Activated CD4-positive, alpha-beta T cell treated with anti-CD3 and anti-CD28 coated beads, Interleukin-10, Interleukin-2, amounts not matched to agents 100 ng/mL and 50 ng/mL, durations not matched to agents 16 hours and 8 hours (primary cell): ENCODE data around the gene AFAP1L1.

Experiments used
- DNase-seq: peaks from one replicate; pipeline ENCODE4 v3.0.0-alpha.2; 2020

AFAP1L1 gene

DNA sequence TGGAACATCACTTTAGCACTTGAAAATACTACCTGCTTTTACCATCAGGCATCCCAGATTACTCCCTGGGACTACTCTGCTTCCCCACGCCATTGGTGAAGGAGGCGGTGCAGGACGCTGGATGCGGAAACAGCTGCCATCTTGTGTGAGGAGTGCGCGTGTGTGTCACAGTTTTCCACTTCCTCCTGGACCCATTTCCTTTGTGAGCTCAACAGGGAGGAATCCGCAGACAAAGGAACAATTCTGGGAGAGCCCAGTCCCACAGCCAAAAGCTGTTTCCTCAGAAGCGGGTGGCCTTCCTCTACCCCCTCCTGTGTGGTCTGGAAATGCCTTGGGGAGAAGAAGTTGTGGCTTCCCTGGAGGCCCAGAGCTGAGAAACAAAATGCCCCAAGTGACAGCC, 16.8 kb downstream of the AFAP1L1 start:
- no peak for DNase-seq

- DNase-seq: no peak
Observed at GRCh38 chr5:149289301-149289700, 17.6 kb downstream of the AFAP1L1 start.

- no peak for DNase-seq
Observed at GRCh38 chr5:149294872-149295829, 23.5 kb downstream of the AFAP1L1 start.

GRCh38 chr5:149297340-149298025, 25.8 kb downstream of the AFAP1L1 start:
- no peak for DNase-seq

GRCh38 chr5:149298163-149298562, 26.5 kb downstream of the AFAP1L1 start:
- DNase-seq: no peak

GRCh38 chr5:149298842-149299404, 27.3 kb downstream of the AFAP1L1 start:
- no peak for DNase-seq

DNA sequence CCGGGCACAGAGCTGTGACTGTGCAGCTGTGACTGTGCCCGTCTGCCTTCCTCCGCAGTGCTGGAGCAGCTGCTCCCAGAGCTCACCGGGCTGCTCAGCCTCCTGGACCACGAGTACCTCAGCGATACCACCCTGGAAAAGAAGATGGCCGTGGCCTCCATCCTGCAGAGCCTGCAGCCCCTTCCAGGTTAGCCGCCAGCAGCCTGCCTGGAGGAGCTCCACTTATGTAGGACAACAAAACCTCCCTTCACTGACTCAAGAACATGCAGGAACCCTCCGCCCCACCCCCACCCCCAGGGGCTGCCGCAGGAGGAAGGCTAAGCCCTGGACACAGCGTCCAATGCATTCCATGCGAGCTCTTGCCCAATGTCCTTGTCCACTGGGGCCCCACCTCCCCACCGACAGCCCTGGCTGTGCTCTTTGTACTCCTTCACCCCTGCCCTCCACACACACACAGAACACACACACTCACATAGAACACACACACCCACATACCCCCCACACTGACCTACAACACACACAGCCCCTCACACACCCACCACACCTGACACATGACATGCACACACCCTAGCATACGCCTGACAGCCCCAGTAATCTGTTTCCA, 27.9 kb downstream of the AFAP1L1 start:
- DNase-seq: no peak

- DNase-seq: no peak
Observed at GRCh38 chr5:149300441-149300840, 28.8 kb downstream of the AFAP1L1 start.

GRCh38 chr5:149301049-149301743, 29.5 kb downstream of the AFAP1L1 start:
- no peak for DNase-seq

GRCh38 chr5:149301744-149302380, 30.2 kb downstream of the AFAP1L1 start:
- no peak for DNase-seq

- DNase-seq: no peak
Observed at GRCh38 chr5:149302641-149303040, 31.0 kb downstream of the AFAP1L1 start.

DNA sequence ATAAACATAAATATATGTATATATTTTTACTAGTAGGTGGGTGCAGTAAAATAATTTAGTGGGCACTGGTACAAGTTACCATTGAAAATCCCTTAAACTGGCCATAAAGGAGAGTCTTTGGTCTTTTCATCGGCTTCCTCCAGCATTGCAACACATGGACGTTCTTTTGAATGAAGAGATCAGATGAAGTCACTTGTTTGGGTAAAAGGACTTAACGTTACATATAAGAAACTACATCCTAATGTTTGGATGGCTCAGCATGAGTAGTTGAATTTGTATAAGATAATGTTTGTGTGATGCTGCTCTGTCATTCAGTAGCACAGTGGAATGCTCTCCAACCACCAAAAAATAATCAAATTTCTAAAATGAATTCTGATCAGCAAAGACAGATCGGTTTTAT, 31.6 kb downstream of the AFAP1L1 start:
- no peak for DNase-seq

DNA sequence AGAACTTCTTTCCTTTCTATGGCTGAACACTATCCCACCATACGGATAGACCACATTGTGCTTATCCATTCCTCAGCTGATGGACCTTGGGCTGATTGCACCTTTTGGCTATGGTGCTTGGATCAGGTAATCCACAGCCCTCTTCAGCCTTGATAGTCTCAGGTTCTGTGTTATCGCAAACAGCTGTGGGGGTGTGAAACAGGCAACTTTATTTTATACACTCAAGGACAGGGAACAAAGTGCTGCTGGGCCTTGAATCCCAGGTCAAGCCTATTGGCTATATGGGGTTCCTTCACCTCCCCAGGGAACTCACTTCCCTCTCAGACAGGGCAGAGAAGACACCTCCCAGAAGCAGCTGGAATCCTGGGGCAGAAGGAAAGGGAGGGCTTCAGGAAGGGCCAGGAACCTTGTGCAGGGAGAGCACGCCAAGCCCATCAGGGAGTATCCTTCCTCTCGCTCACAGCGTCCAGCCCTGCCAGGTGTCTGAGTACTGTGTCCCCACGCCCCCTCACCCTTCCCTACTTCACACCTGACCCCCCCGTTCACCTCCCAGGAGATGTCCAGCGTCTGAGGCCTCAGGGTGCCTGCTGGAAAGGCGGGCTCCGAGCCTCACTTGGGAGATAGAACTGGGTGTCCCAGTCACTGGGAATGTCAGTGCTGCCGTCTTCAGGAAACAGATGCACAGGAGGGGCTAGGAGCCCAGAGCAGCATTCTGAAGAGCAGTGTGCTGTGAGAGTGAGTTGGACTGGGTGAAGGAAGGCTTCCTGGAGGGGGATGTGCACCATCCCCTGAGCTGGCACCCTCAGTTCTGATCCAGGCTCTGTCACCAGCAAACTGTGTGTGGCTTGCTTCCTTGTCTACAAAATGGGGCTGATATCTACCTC, 32.8 kb downstream of the AFAP1L1 start:
- no peak for DNase-seq

GRCh38 chr5:149309354-149309753, 37.7 kb downstream of the AFAP1L1 start:
- DNase-seq: no peak

GRCh38 chr5:149310488-149310887, 38.8 kb downstream of the AFAP1L1 start:
- no peak for DNase-seq

DNA sequence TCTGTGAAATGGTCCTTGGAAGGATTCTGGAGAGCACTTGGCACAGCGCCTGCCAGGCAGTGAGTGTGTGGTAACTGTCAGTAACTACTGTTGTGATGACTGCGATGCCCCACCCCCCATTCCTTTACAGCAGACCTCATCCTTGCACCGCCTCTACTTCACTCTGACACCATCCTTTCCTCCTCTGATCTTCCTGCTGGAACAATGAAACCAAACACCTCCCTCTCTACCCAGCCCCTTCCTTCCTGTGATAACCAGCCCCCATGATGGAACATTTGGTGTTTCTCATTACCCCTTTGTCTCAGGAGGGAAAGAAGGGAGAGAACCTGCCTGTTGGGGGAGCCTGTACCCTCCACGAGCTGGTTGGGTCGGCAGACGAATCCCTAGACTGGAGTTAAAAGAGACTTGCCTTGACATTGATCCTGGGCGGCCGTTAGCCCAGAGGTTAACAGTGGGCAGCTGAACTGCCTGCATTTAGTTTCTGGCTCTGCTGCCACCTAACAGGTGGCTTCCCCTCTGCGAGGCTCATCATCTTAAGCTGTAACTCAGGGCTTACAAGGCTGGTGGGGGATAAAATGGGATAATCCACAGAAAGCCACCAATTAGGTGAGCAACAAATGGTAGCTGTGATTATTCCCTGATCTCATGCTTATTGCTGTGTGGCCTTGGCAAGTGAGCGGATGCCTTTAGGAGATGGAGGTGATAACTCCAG, 39.4 kb downstream of the AFAP1L1 start:
- no peak for DNase-seq

GRCh38 chr5:149313151-149313841, 41.6 kb downstream of the AFAP1L1 start:
- no peak for DNase-seq

DNA sequence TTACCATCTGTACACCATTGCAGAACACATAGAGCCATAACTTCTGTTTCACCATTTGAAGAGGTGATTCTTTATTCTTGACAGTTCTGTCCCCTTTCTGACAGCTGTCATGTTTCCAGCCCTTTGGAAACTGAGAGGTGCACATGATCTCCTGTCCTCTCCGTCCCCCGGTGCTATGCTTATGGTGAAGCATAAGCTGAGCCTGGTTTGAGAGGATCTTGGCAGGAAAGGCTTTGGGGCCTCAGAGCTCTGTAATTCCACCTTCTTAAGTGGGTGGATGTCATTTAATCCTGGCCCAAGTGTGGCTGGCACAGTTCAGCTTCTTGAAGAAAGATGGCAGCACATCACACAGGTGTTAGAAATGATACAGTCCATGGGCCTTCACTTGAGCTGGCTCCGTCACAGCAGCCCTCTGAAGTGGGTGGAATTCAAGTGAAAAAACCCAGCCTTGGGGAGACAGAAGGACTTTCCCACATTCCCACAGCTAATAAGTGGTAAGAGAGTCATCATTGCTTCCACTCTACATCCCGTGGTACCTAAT, 43.0 kb downstream of the AFAP1L1 start:
- no peak for DNase-seq

DNA sequence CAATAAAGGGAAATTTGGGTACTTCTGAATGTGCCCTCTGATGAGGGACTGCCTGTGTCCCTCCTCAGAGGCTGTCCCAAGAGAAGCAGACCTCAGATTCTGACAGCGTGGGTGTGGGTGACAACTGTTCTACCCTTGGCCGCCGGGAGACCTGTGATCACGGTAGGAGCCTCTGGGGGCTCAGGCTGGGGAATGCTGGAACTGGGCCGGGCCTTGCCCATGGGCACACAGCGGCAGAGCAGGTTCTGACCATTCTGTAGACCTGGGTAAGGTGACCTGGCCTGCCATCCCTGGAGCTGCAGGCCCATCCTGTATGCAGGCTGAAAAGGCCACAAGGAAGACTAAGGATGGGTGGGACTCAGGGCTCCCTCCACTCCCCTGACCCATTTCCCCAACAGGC, 44.1 kb downstream of the AFAP1L1 start:
- DNase-seq: no peak
